ENCODE data around the gene SLC44A5.

GRCh38 chr1:75237316-75237715 is 373.6 kb downstream of the SLC44A5 start:
- TF ChIP-seq EZH2 (IDR thresholded peaks at IDR 0.05; ENCODE audit: borderline replicate concordance, low read depth, low read length, severe bottlenecking) = no peak
- TF ChIP-seq, protein P1, sequence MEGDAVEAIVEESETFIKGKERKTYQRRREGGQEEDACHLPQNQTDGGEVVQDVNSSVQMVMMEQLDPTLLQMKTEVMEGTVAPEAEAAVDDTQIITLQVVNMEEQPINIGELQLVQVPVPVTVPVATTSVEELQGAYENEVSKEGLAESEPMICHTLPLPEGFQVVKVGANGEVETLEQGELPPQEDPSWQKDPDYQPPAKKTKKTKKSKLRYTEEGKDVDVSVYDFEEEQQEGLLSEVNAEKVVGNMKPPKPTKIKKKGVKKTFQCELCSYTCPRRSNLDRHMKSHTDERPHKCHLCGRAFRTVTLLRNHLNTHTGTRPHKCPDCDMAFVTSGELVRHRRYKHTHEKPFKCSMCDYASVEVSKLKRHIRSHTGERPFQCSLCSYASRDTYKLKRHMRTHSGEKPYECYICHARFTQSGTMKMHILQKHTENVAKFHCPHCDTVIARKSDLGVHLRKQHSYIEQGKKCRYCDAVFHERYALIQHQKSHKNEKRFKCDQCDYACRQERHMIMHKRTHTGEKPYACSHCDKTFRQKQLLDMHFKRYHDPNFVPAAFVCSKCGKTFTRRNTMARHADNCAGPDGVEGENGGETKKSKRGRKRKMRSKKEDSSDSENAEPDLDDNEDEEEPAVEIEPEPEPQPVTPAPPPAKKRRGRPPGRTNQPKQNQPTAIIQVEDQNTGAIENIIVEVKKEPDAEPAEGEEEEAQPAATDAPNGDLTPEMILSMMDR (IDR thresholded peaks at IDR 0.05; ENCODE audit: borderline replicate concordance, extremely low read depth, low read length, poor library complexity, severe bottlenecking) = no peak
